SK-N-SH treated with all-trans-retinoic acid at 6 μM for 48 hours (cell line): ENCODE results near the gene TES.

Experiments
- ATAC-seq: fragments of 200-7000 bp; cut with Tn5 transposase; 3 replicates; pipeline ENCODE4 v1.9.1; 2020; ENCODE audit warnings: mild to moderate bottlenecking, moderate library complexity
- ARNTL ChIP-seq: fragments of 450-650 bp; formaldehyde crosslinking; IDR thresholded peaks from 2 replicates; pipeline ENCODE4 v1.5.0; 2020; ENCODE audit warnings: low read depth, mild to moderate bottlenecking, moderate library complexity, borderline replicate concordance
- BACH2 ChIP-seq: fragments of 250-450 bp; sonication (Bioruptor Pico); IDR thresholded peaks from 2 replicates; pipeline ENCODE4 v1.9.0; 2021; ENCODE audit warnings: mild to moderate bottlenecking, borderline replicate concordance
- CREB5 ChIP-seq: fragments of 250-450 bp; sonication (Bioruptor Pico); IDR thresholded peaks from 2 replicates; pipeline ENCODE4 v1.5.1; 2020; ENCODE audit warnings: low read depth, mild to moderate bottlenecking, moderate library complexity
- ESRRG ChIP-seq: fragments of 250-450 bp; sonication (Bioruptor Pico); IDR thresholded peaks from 2 replicates; pipeline ENCODE4 v1.6.1; 2021; ENCODE audit warnings: mild to moderate bottlenecking
- GLIS3 ChIP-seq: fragments of 250-450 bp; sonication (Bioruptor Pico); IDR thresholded peaks from 2 replicates; pipeline ENCODE4 v1.5.0; 2020; ENCODE audit warnings: mild to moderate bottlenecking, moderate library complexity
- PATZ1 ChIP-seq: fragments of 250-450 bp; sonication (Bioruptor Pico); IDR thresholded peaks from 2 replicates; pipeline ENCODE4 v1.8.0; 2020; ENCODE audit warnings: mild to moderate bottlenecking, moderate library complexity, borderline replicate concordance
- PPARA ChIP-seq: fragments of 250-450 bp; sonication (Bioruptor Pico); IDR thresholded peaks from 2 replicates; pipeline ENCODE4 v1.5.0; 2020; ENCODE audit warnings: mild to moderate bottlenecking, borderline replicate concordance
- SNAI2 ChIP-seq: fragments of 250-450 bp; sonication (Bioruptor Pico); IDR thresholded peaks from 2 replicates; pipeline ENCODE4 v1.5.0; 2020; ENCODE audit warnings: mild to moderate bottlenecking, moderate library complexity
- TCF4 ChIP-seq: fragments of 250-450 bp; sonication (Bioruptor Pico); IDR thresholded peaks from 2 replicates; pipeline ENCODE4 v1.8.0; 2021; ENCODE audit warnings: mild to moderate bottlenecking, moderate library complexity, borderline replicate concordance
- TOX ChIP-seq: fragments of 250-450 bp; sonication (Bioruptor Pico); IDR thresholded peaks from 2 replicates; pipeline ENCODE4 v1.8.0; 2021; ENCODE audit warnings: mild to moderate bottlenecking, moderate library complexity, borderline replicate concordance
- TSHZ2 ChIP-seq: fragments of 250-450 bp; sonication (Bioruptor Pico); IDR thresholded peaks from 2 replicates; pipeline ENCODE4 v1.5.0; 2020; ENCODE audit warnings: mild to moderate bottlenecking, moderate library complexity
- ZC3H10 ChIP-seq: fragments of 250-450 bp; sonication (Bioruptor Pico); IDR thresholded peaks from 2 replicates; pipeline ENCODE4 v1.5.1; 2021; ENCODE audit warnings: mild to moderate bottlenecking, moderate library complexity
- ZFP3 ChIP-seq: fragments of 250-450 bp; sonication (Bioruptor Pico); IDR thresholded peaks from 2 replicates; pipeline ENCODE4 v1.5.0; 2020; ENCODE audit warnings: mild to moderate bottlenecking, moderate library complexity
- ZNF70 ChIP-seq: fragments of 450-650 bp; formaldehyde crosslinking; IDR thresholded peaks from 2 replicates; pipeline ENCODE4 v1.5.0; 2020; ENCODE audit warnings: mild to moderate bottlenecking, moderate library complexity
- ZNF8 ChIP-seq: fragments of 450-650 bp; formaldehyde crosslinking; IDR thresholded peaks from 2 replicates; pipeline ENCODE4 v1.5.0; 2020; ENCODE audit warnings: mild to moderate bottlenecking, moderate library complexity
- TF ChIP-seq, protein P1 (sequence below): fragments of 250-450 bp; sonication (Bioruptor Pico); IDR thresholded peaks from 2 replicates; pipeline ENCODE4 v1.5.1; 2021; ENCODE audit warnings: mild to moderate bottlenecking, moderate library complexity

TES gene

DNA sequence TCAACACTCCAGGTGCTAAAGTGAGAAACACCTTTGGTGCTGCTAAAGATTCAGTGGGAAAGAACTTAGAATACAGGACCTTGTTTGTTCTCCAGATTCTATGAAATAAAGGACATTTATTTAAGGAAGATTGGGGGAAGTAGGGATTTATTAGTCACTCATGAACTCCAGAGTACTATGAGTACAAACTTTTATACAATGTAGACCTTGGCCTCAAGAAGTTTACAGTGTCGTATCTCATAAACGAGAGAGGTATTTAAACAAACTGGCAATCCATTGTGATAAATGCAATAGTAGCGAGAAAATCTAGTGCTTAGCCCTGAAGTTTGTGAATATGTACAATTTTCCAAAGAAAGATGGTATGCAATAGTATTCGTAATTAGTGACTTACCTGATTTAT, 59.1 kb downstream of the TES start:
- no peak for ATAC-seq
- no peak for TF ChIP-seq ZC3H10 (CRISPR knock-in tag)
- no peak for TF ChIP-seq ESRRG (CRISPR knock-in tag)
- TF ChIP-seq ZNF8, result no peak
- no peak for TF ChIP-seq PPARA (CRISPR knock-in tag)
- no peak for TF ChIP-seq PATZ1 (CRISPR knock-in tag)
- TF ChIP-seq BACH2, result no peak
- TF ChIP-seq ARNTL (CRISPR knock-in tag), result no peak
- no peak for TF ChIP-seq TOX (CRISPR knock-in tag)
- no peak for TF ChIP-seq ZNF70
- TF ChIP-seq, protein P1, sequence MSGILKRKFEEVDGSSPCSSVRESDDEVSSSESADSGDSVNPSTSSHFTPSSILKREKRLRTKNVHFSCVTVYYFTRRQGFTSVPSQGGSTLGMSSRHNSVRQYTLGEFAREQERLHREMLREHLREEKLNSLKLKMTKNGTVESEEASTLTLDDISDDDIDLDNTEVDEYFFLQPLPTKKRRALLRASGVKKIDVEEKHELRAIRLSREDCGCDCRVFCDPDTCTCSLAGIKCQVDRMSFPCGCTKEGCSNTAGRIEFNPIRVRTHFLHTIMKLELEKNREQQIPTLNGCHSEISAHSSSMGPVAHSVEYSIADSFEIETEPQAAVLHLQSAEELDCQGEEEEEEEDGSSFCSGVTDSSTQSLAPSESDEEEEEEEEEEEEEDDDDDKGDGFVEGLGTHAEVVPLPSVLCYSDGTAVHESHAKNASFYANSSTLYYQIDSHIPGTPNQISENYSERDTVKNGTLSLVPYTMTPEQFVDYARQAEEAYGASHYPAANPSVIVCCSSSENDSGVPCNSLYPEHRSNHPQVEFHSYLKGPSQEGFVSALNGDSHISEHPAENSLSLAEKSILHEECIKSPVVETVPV (CRISPR knock-in tag), result no peak
- TF ChIP-seq TSHZ2 (CRISPR knock-in tag), result no peak
- no peak for TF ChIP-seq CREB5 (CRISPR knock-in tag)
- TF ChIP-seq SNAI2 (CRISPR knock-in tag), result no peak
- no peak for TF ChIP-seq ZFP3 (CRISPR knock-in tag)

DNA sequence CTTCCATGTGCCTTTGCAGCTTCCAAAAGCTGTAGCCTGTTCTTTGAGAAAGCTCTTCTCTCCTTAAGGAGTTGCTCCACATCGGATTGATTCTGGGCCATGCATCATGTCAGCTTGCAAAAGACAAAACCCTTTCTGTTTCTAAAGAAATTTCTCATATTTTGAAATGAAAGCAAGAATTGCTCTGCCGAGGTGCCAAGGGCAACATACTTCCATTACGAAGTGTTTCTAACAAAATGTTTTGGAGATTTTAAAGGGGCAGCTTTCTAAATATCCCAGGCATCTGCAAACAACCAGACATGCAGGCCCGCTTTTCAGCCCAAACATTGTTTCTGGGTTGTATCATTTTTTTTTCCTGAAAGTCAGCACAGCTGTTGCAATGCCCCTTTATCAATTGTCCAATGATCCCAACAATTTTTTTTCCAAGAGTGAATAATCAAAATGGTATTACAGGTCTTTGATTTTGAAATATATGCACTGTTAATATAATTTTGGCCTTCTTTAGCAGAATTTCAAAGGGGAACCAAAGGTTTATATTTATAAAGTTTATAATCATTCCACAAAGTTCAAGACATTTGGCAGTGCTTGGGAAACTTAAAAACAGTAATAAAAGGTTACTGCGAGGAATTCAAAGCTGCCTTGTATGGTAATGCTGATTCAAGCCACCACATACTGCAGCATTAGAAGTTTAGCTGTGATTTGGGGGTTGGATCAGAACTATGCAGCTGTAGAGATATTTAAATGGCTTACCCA, 61.0 kb downstream of the TES start:
- peak; percentile 75 for ATAC-seq
- no peak for TF ChIP-seq PPARA (CRISPR knock-in tag)
- no peak for TF ChIP-seq TCF4 (CRISPR knock-in tag)
- TF ChIP-seq SNAI2 (CRISPR knock-in tag), result no peak
- TF ChIP-seq TOX (CRISPR knock-in tag), result no peak
- no peak for TF ChIP-seq GLIS3 (CRISPR knock-in tag)
- no peak for TF ChIP-seq ZNF70
- TF ChIP-seq BACH2, result no peak

DNA sequence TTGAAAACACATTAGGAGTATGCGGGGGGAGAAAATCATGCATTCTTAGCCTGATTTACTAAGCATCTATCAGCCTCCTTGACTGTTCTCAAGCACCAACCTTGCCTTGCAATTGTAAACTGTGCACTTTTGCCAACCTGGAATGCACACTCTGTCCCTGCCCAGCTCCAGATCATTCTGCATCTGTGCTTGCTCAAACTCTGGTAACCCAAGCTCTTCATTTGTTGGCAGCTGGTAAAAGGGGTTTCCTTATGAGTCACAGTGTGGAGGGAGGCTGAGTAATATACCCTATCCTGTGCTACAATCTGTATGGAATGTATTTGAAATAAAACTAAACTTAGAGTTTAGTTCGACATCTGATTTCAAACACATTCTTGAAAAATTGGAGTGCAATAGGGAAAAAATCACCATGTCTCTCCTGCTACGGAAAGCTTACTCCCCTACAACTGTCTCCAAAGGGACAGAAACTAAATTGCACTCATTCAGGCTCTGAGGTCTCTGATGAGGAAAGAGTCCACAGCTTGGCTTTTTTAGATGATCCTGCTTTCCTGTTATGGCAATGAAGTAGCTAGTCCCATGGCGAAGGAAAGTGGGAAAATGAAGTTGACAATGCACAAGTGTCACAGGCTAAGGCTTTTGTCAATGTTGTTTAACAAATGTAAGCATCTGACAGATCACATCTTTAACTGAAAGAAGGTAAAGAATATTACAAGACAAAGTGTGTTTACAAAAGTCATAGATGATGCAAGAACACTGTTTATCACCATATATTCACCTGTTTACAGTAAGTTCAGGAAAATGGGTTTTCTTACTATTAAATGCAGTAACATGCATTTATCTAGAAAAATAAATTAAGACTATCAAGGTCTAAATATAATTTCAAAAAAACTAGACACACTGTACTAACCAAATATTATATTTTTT, 61.9 kb downstream of the TES start:
- 0 out of 2 replicates have a peak, but pooled peaks have one; percentile 32 for TF ChIP-seq TOX (CRISPR knock-in tag)
- TF ChIP-seq GLIS3 (CRISPR knock-in tag), result no peak
- TF ChIP-seq, all 23 proteins: peak for 1
- ATAC-seq, result peak; percentile 97

- TF ChIP-seq ZNF70, result no peak
- no peak for ATAC-seq
These were observed 63.1 kb downstream of the TES start for GRCh38 chr7:116273283-116273917.
